GM23338 (cell line): ENCODE results near the gene OR52W1. TPM values are rescaled to one million over a fixed set of nuclear protein-coding genes. Genes with fewer than 3 reads are reported as not detected.

Experiments used
- ATAC-seq: fragments of 200-7000 bp; cut with Tn5 transposase; 3 replicates; pipeline ENCODE4 v1.9.1; 2020
- DNase-seq: peaks from one replicate; pipeline ENCODE4 v3.0.0-alpha.2; 2015; ENCODE audit warnings: low spot score
- H2AFZ ChIP-seq: fragments of 200-600 bp; sonication (generic); 2 replicates; pipeline ENCODE4 v1.8.0; 2016; ENCODE audit warnings: antibody characterized with exemption, mild to moderate bottlenecking, moderate library complexity
- H3F3A ChIP-seq: fragments of 200-600 bp; sonication (generic); replicated peaks from 2 replicates; pipeline ENCODE4 v1.8.0; 2017; ENCODE audit warnings: antibody characterized with exemption, mixed run types, low read depth
- H3K27ac ChIP-seq: fragments of 200-600 bp; sonication (generic); 2 replicates; pipeline ENCODE4 v1.6.1; 2016; ENCODE audit warnings: low read depth
- H3K27me3 ChIP-seq: fragments of 200-600 bp; sonication (generic); 2 replicates; pipeline ENCODE4 v1.8.0; 2016; ENCODE audit warnings: mild to moderate bottlenecking, mixed run types, moderate library complexity; ENCODE audit not compliant: insufficient read depth
- H3K36me3 ChIP-seq: fragments of 200-600 bp; sonication (generic); 2 replicates; pipeline ENCODE4 v1.8.0; 2016; ENCODE audit warnings: mild to moderate bottlenecking; ENCODE audit not compliant: insufficient read depth
- H3K4me1 ChIP-seq: fragments of 200-600 bp; sonication (generic); 2 replicates; pipeline ENCODE4 v1.8.0; 2016; ENCODE audit warnings: mild to moderate bottlenecking, moderate library complexity; ENCODE audit not compliant: insufficient read depth
- H3K4me2 ChIP-seq: fragments of 200-600 bp; sonication (generic); 2 replicates; pipeline ENCODE4 v1.7.1; 2017; ENCODE audit warnings: mixed run types
- H3K4me3 ChIP-seq: fragments of 200-600 bp; sonication (generic); 2 replicates; pipeline ENCODE4 v1.6.1; 2016; ENCODE audit warnings: mixed run types
- H3K79me2 ChIP-seq: fragments of 200-600 bp; sonication (generic); replicated peaks from 2 replicates; pipeline ENCODE4 v1.8.0; 2017; ENCODE audit warnings: mild to moderate bottlenecking; ENCODE audit not compliant: insufficient read depth
- H3K9me2 ChIP-seq: fragments of 200-600 bp; sonication (generic); 2 replicates; pipeline ENCODE4 v1.8.0; 2017; ENCODE audit not compliant: insufficient read depth
- H4K20me1 ChIP-seq: fragments of 200-600 bp; sonication (generic); replicated peaks from 2 replicates; pipeline ENCODE4 v1.8.0; 2017; ENCODE audit warnings: mild to moderate bottlenecking; ENCODE audit not compliant: insufficient read depth
- H3K27ac Mint-ChIP-seq: 2 replicates; pipeline ENCODE4 v1.8.0; 2020; ENCODE audit warnings: inconsistent platforms, mild to moderate bottlenecking, moderate library complexity, mixed read lengths
- H3K27me3 Mint-ChIP-seq: 3 replicates; pipeline ENCODE4 v1.8.0; 2022; ENCODE audit warnings: low read depth, mild to moderate bottlenecking, moderate library complexity, mixed read lengths, inconsistent platforms; ENCODE audit not compliant: insufficient read depth, poor library complexity
- H3K36me3 Mint-ChIP-seq: 3 replicates; pipeline ENCODE4 v1.8.0; 2021; ENCODE audit warnings: low read depth, mild to moderate bottlenecking, inconsistent platforms, moderate library complexity, mixed read lengths
- H3K4me1 Mint-ChIP-seq: 3 replicates; pipeline ENCODE4 v1.8.0; 2020; ENCODE audit warnings: mild to moderate bottlenecking, inconsistent platforms, mixed read lengths
- H3K4me3 Mint-ChIP-seq: 3 replicates; pipeline ENCODE4 v1.8.0; 2021; ENCODE audit warnings: moderate library complexity, mild to moderate bottlenecking, inconsistent platforms, mixed read lengths
- H3K9me3 Mint-ChIP-seq: 3 replicates; pipeline ENCODE4 v1.8.0; 2020; ENCODE audit warnings: moderate library complexity, mild to moderate bottlenecking, inconsistent platforms, mixed read lengths
- CREB1 ChIP-seq: fragments of 250-450 bp; sonication (Bioruptor Pico); IDR thresholded peaks from 2 replicates; pipeline ENCODE4 v1.5.0; 2020; ENCODE audit warnings: low read depth, mild to moderate bottlenecking, moderate library complexity
- CTCF ChIP-seq, 2 experiments: fragments of 200-600 bp in 1 of 2; sonication (generic) in 1 of 2; conservative IDR thresholded peaks; 2 replicates each; pipeline versions ENCODE4 v1.5.1 to v1.6.1; 2016 to 2017; ENCODE audit warnings: antibody characterized with exemption in 2 of 2, low read depth in 2 of 2, mild to moderate bottlenecking in 2 of 2, moderate library complexity in 1 of 2
- ETS1 ChIP-seq: IDR thresholded peaks from 2 replicates; pipeline ENCODE4 v1.6.1; 2016; ENCODE audit warnings: antibody characterized with exemption
- EZH2phosphoT487 ChIP-seq: fragments of 200-600 bp; sonication (generic); IDR thresholded peaks from one replicate; pipeline ENCODE4 v1.8.1; 2018; ENCODE audit warnings: antibody characterized with exemption; ENCODE audit not compliant: unreplicated experiment
- JUNB ChIP-seq: IDR thresholded peaks from one replicate; pipeline ENCODE4 v1.6.1; 2016; ENCODE audit warnings: antibody characterized with exemption; ENCODE audit not compliant: unreplicated experiment
- NANOG ChIP-seq: IDR thresholded peaks from 2 replicates; pipeline ENCODE4 v1.6.1; 2016; ENCODE audit warnings: antibody characterized with exemption, borderline replicate concordance
- POLR2AphosphoS5 ChIP-seq: IDR thresholded peaks from 2 replicates; pipeline ENCODE4 v1.6.1; 2016; ENCODE audit warnings: antibody characterized with exemption, low read depth
- REST ChIP-seq: IDR thresholded peaks from one replicate; pipeline ENCODE4 v1.6.1; 2018; ENCODE audit warnings: antibody characterized with exemption; ENCODE audit not compliant: unreplicated experiment
- STAT1 ChIP-seq: IDR thresholded peaks from one replicate; pipeline ENCODE4 v1.6.1; 2016; ENCODE audit warnings: antibody characterized with exemption; ENCODE audit not compliant: unreplicated experiment
- ZNF331 ChIP-seq: fragments of 250-450 bp; sonication (Bioruptor Pico); IDR thresholded peaks from 2 replicates; pipeline ENCODE4 v1.5.0; 2020; ENCODE audit warnings: low read depth, mild to moderate bottlenecking, moderate library complexity
- polyA plus RNA-seq: library from polyadenylated mRNA; unstranded; fragments of >200 nt; fragmentation: Nextera tagmentation; extraction: Ambion mirVana; gene quantifications from 2 replicates; pipeline ENCODE4 v1.2.1, GENCODE V29; 2016
- total RNA-seq: library from RNA; depleted of rRNA; stranded (reverse); fragments of >200 nt; shearing (Covaris generic); gene quantifications from 2 replicates; pipeline ENCODE4 v1.2.3, GENCODE V29; 2014

The OR52W1 gene
- total and polyA plus RNA-seq, 2 experiments from 2014 or later, result not detected

GRCh38 chr11:6200975-6201374 lies 2.0 kb downstream of the OR52W1 start (continued):
- TF ChIP-seq REST, result no peak

GRCh38 chr11:6201481-6201880 lies 2.5 kb downstream of the OR52W1 start:
- no peak for DNase-seq
- Histone ChIP-seq H3K27me3 (no peaks in the 10 kb centered on the region), H2AFZ (no peak overlapping the region), H3K4me1 (peaks cover 7% of the 10 kb centered on the region; the same call in 1 of the 2 replicates), H3K27ac (no peak overlapping the region), H3K4me3 (no peak overlapping the region), H3K79me2 (no peaks in the 10 kb centered on the region), H3F3A (no peaks in the 10 kb centered on the region), H3K36me3 (no peaks in the 10 kb centered on the region), H4K20me1 (peaks cover 3% of the 10 kb centered on the region; the same call in 1 of the 2 replicates), H3K9me2 (no peaks in the 10 kb centered on the region), H3K4me2 (no peak overlapping the region)
- no peak for ATAC-seq
- Mint-ChIP-seq H3K36me3 (no peaks in the 10 kb centered on the region), H3K27ac (no peak overlapping the region), H3K4me1 (peaks cover 8% of the 10 kb centered on the region), H3K4me3 (no peak overlapping the region), H3K9me3 (no peaks in the 10 kb centered on the region), H3K27me3 (peaks cover 2% of the 10 kb centered on the region)
- TF ChIP-seq CTCF (conservative IDR thresholded peaks at IDR 0.05; ENCODE audit: low read depth in 2 of 2), result no peak
- TF ChIP-seq NANOG, result no peak
- no peak for TF ChIP-seq ZNF331 (CRISPR knock-in tag)
- no peak for TF ChIP-seq CREB1

- H3K4me3 Mint-ChIP-seq, result no peak overlapping the region
- Histone ChIP-seq H3K4me2 (no peak overlapping the region), H3K9me2 (no peaks in the 10 kb centered on the region), H3K27ac (no peak overlapping the region), H3F3A (no peaks in the 10 kb centered on the region), H3K4me1 (peaks cover 7% of the 10 kb centered on the region; the same call in 1 of the 2 replicates), H3K27me3 (no peaks in the 10 kb centered on the region), H2AFZ (no peak overlapping the region), H4K20me1 (peaks cover 5% of the 10 kb centered on the region; the same call in 1 of the 2 replicates), H3K4me3 (no peak overlapping the region), H3K79me2 (no peaks in the 10 kb centered on the region), H3K36me3 (no peaks in the 10 kb centered on the region)
- peaks cover 2% of the 10 kb centered on the region for H3K27me3 Mint-ChIP-seq
- no peaks in the 10 kb centered on the region for H3K9me3 Mint-ChIP-seq
- TF ChIP-seq EZH2phosphoT487, result no peak
- TF ChIP-seq STAT1, result no peak
- TF ChIP-seq CREB1, result no peak
- TF ChIP-seq REST, result no peak
- no peak for TF ChIP-seq NANOG
- TF ChIP-seq POLR2AphosphoS5, result no peak
- no peak for TF ChIP-seq ETS1
- TF ChIP-seq JUNB, result no peak
- no peaks in the 10 kb centered on the region for H3K36me3 Mint-ChIP-seq
- peaks cover 8% of the 10 kb centered on the region for H3K4me1 Mint-ChIP-seq
- no peak for DNase-seq
- no peak for ATAC-seq
- no peak overlapping the region for H3K27ac Mint-ChIP-seq
Measured at GRCh38 chr11:6202041-6202440, 3.0 kb downstream of the OR52W1 start.
